Stomach (tissue), 9 donors: Measurements from ENCODE around the gene UBR1. TPM values are rescaled to one million over a fixed set of nuclear protein-coding genes. Genes with fewer than 3 reads are reported as not detected.
"Not testable (repeated sequence)": the region's sequence is repeated elsewhere in the genome, so short reads cannot be mapped to it uniquely, and the experiment has no call there.

Experiments
- DNase-seq, 2 donors: peaks; one replicate each; pipeline versions ENCODE4 v3.0.0 to v3.0.0-alpha.2; 2013 to 2019
- H3K27ac ChIP-seq, 5 donors: fragments of 200-600 bp in 4 of 5; sonication (generic) in 4 of 5; one replicate each; pipeline ENCODE4 v1.5.1; 2013 to 2019; ENCODE audit warnings: mild to moderate bottlenecking in 1 of 5, moderate library complexity in 1 of 5
- H3K27me3 ChIP-seq, 3 donors: fragments of 200-600 bp; sonication (generic); one replicate each; pipeline ENCODE4 v1.5.1; 2017 to 2019; ENCODE audit warnings: mixed run types in 1 of 3
- H3K36me3 ChIP-seq, 4 donors: fragments of 200-600 bp; sonication (generic); 1 replicate in 3 of 4; 2 replicates in 1 of 4; pipeline ENCODE4 v1.5.1; 2016 to 2019
- H3K4me1 ChIP-seq, 4 donors: fragments of 200-600 bp; sonication (generic); one replicate each; pipeline ENCODE4 v1.5.1; 2016 to 2019
- H3K4me3 ChIP-seq, 4 donors: fragments of 200-600 bp; sonication (generic) in 3 of 4; one replicate each; pipeline ENCODE4 v1.5.1; 2016 to 2019; ENCODE audit warnings: mild to moderate bottlenecking in 1 of 4
- H3K9me3 ChIP-seq, 4 donors: fragments of 200-600 bp; sonication (generic); one replicate each; pipeline ENCODE4 v1.5.1; 2016 to 2019
- CTCF ChIP-seq, 7 experiments: fragments of 450-650 bp in 4 of 7; fragments of 200-600 bp in 3 of 7; sonication (generic) in 3 of 7; IDR thresholded peaks; one replicate each; pipeline ENCODE4 v1.5.1; 2016 to 2019; ENCODE audit warnings: antibody characterized with exemption in 7 of 7, control low read depth in 2 of 7, mild to moderate bottlenecking in 1 of 7
- EP300 ChIP-seq: sonication (generic); formaldehyde crosslinking; IDR thresholded peaks from one replicate; pipeline ENCODE4 v1.6.1; 2017; ENCODE audit warnings: antibody characterized with exemption
- POLR2A ChIP-seq, 4 donors: fragments of 450-650 bp; IDR thresholded peaks; one replicate each; pipeline ENCODE4 v1.6.1; 2016; ENCODE audit warnings: antibody characterized with exemption in 4 of 4, control low read depth in 2 of 4, mild to moderate bottlenecking in 1 of 4, moderate library complexity in 1 of 4
- POLR2AphosphoS5 ChIP-seq, 3 donors: sonication (generic); formaldehyde crosslinking; IDR thresholded peaks; one replicate each; pipeline ENCODE4 v1.6.1; 2016; ENCODE audit warnings: antibody characterized with exemption in 3 of 3
- WGBS, 5 donors: extraction: QIAGEN DNeasy Blood & Tissue Kit in 3 of 5; methylation state at CpG; one replicate each; pipeline versions ENCODE4 v1.1.5 to v1.1.7; 2013 to 2018; 5-methylcytosine and 5-hydroxymethylcytosine counted together
- intact Hi-C: fragments of 100-400 bp; cut with DNase I; formaldehyde crosslinking; loops from one replicate; pipeline ENCODE4 v1.15.1; 2023; ENCODE audit warnings: low total_unique reads
- polyA plus RNA-seq, 3 donors: library from polyadenylated mRNA; stranded (reverse); fragments of 200-250 nt; gene quantifications; one replicate each; pipeline ENCODE4 v1.2.3, GENCODE V29; 2013
- total RNA-seq, 5 donors: library from RNA; depleted of rRNA; stranded (reverse); fragments of >200 nt; gene quantifications; one replicate each; pipeline versions ENCODE4 v1.1.0 to v1.2.3, GENCODE V29; 2014 to 2016
- donor health status: healthy with polysubstance abuse.
- donor health status: Bipolar disorder and iron deficiency.
- donor health status: healthy.

UBR1 gene
- total and polyA plus RNA-seq, 8 donors, result 3.1 to 124 (median 12.3) TPM

- no peak for DNase-seq
- TF ChIP-seq POLR2A (IDR thresholded peaks at IDR 0.05), result no peak
- no peak for TF ChIP-seq CTCF (IDR thresholded peaks at IDR 0.05)
- no peak for TF ChIP-seq POLR2AphosphoS5 (IDR thresholded peaks at IDR 0.05)
- TF ChIP-seq EP300, result no peak
- Histone ChIP-seq H3K4me3 (no peak overlapping the region), H3K36me3 (peaks cover 16 to 100% (median 97%) of the 10 kb centered on the region in 4 donors), H3K9me3 (no peaks in the 10 kb centered on the region), H3K4me1 (no peaks in the 10 kb centered on the region), H3K27ac (no peak overlapping the region), H3K27me3 (no peaks in the 10 kb centered on the region)
- WGBS, 5 donors, result 93 to 98% (median 97%) methylated on average over 2 of the region's 2 CpGs
- intact Hi-C loops, result no loop called here
These were observed 59.4 kb downstream of the UBR1 start for GRCh38 chr15:43046484-43046883.

DNA sequence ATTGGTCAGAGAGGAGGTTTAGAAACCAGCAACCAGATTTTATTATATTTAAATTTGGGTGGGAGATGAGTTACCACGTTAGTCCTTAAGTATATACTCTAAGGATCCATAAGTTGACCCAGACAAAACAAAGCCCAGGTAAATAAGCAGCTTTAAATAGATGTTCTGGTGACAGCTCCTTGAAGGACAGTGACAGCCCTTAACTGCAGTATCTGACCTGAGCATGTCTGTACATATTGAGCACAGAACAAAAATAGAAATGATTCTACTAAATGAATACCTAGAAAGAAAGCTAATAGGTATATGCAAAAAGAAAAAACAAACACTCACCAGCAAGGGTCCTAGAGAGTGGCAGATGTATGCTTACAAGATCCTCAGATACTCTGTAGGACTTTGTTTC is 63.0 kb downstream of the UBR1 start:
- no peaks in the 10 kb centered on the region for H3K27me3 ChIP-seq
- WGBS, 5 donors, result 67 to 88% (median 78%) methylated on average over 1 of the region's 1 CpG
- no peak overlapping the region for H3K4me3 ChIP-seq
- H3K9me3 ChIP-seq, result no peaks in the 10 kb centered on the region
- H3K36me3 ChIP-seq, result peaks cover 17 to 77% (median 75%) of the 10 kb centered on the region in 4 donors
- TF ChIP-seq POLR2A (IDR thresholded peaks at IDR 0.05) (no peak), POLR2AphosphoS5 (IDR thresholded peaks at IDR 0.05) (no peak), CTCF (IDR thresholded peaks at IDR 0.05) (no peak), EP300 (no peak)
- no peak for DNase-seq
- no peaks in the 10 kb centered on the region for H3K4me1 ChIP-seq
- H3K27ac ChIP-seq, result no peak overlapping the region
- intact Hi-C loops, result no loop called here

GRCh38 chr15:43041085-43041484 is 64.8 kb downstream of the UBR1 start:
- intact Hi-C loops, H3K27ac ChIP-seq, H3K9me3 ChIP-seq, DNase-seq, H3K4me1 ChIP-seq, H3K27me3 ChIP-seq, H3K4me3 ChIP-seq: not testable (repeated sequence)
- H3K36me3 ChIP-seq, result peaks cover 22 to 77% (median 75%) of the 10 kb centered on the region in 4 donors
- WGBS, 5 donors, result 94 to 99% (median 98%) methylated on average over 3 of the region's 3 CpGs

- H3K4me1 ChIP-seq, H3K9me3 ChIP-seq, H3K27ac ChIP-seq, H3K4me3 ChIP-seq, DNase-seq, intact Hi-C loops, H3K27me3 ChIP-seq: not testable (repeated sequence)
- 100% methylated on average over 1 of the region's 1 CpG; no CpG with 5 or more reads in 4 of the 5 donors for WGBS, 5 donors
- H3K36me3 ChIP-seq, result peaks cover 13 to 80% (median 76%) of the 10 kb centered on the region in 4 donors
These were observed 70.6 kb downstream of the UBR1 start for GRCh38 chr15:43035240-43035639.

DNA sequence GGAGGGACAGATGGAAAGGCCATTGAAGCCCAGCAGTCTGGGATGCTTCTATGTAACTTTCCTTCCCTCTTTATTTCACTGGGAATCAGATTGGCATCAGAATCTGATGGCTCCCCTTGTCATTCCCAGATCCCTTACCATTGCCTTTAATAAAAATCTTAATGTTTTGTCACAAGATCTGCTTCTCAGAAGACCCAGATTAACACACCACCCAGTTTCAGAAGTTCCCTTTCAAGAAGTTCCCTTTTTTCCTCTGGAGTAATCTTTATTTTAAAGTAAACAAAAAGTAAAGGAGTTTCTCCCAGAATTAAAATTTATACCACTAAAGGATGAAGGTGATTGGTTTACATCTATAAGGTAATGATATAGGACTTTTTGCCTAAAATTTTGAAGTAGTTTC is 76.4 kb downstream of the UBR1 start:
- H3K9me3 ChIP-seq, result no peaks in the 10 kb centered on the region
- TF ChIP-seq EP300 (no peak), POLR2A (IDR thresholded peaks at IDR 0.05) (no peak), CTCF (IDR thresholded peaks at IDR 0.05) (no peak), POLR2AphosphoS5 (IDR thresholded peaks at IDR 0.05) (no peak)
- peaks cover 23 to 96% (median 91%) of the 10 kb centered on the region in 4 donors for H3K36me3 ChIP-seq
- DNase-seq, result no peak
- H3K4me3 ChIP-seq, result no peak overlapping the region
- no peaks in the 10 kb centered on the region for H3K4me1 ChIP-seq
- intact Hi-C loops, result no loop called here
- H3K27ac ChIP-seq, result no peak overlapping the region
- no peaks in the 10 kb centered on the region for H3K27me3 ChIP-seq
